Amygdala (tissue), 56 donors: ENCODE data around the gene FCGBP.
"Not testable (repeated sequence)": the region's sequence is repeated elsewhere in the genome, so short reads cannot be mapped to it uniquely, and the experiment has no call there.

Source experiments
- DNase-seq, 56 donors: peaks; one replicate each; lab custom pipeline; 2025; lab: John Stamatoyannopoulos, UW

The FCGBP gene

DNA sequence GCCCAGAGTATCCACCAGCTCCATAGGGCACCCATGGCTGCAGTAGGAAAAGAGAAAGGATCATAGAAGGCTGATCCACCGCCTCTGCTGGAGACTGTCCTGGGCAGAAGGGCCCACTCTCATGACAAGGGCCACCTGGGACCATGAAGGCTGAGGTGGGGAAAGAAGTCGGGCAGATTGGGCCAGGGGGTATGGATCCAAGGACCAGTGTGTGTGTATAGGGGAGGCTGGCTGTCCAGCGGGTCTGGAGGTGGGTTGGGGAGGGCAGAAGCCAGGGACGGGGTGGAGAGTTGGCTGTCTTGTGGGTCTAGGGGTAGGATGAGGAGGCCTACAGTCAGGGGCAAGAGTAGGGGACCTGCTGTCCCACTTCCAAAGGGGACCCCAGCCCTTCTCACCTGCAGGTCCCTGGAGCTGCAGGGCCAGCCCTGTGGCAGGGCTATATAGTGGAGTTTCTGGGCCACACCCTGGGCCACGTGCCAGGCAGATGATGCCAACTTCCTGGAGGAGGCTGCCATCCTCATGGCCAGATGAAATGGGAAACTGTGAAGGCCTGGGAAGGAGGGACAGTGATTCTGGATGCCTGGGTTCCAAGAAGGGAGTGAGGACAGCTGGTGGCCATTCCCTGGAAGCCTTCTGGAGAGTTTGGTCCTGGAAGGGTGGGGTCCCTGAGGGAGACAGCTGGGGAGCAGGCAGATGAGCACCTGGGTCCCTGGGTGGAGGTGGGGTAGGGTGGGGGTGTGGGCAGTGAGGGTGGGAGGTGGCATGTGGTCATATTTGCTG, at the start of gene FCGBP:
Gene FCGBP (minus strand): TSS at position 51 of the 780 bp plus-strand sequence.
- no peak for DNase-seq

DNA sequence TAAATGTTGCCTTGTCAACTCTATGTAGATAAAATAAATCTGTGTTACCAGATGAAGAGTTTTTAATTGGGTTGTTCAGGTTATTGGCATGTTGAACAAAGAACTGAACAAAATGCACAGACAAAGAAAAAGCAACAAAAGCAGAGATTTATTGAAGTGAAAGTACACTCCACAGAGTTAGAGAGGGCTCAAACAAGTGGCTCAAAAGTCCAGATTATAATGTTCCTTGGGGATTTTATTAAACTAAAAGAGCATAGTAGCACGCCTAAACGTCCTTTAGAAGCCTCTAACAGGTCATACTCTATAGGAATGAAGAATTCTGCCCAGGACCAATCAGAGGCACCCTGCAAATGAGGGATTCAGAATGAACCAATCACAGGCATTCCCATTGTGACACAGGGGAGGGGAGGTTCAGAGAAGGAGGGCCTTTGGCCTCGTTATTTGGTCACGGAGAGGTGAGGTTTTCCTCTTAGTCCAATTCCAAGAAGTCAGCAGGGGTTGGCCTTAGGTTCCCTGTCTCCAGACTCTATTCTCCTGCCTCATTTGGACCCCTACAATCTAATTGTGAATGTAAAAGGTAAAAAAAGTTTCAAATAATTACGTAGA, 49.4 kb upstream of the FCGBP start:
- DNase-seq, result no peak

DNA sequence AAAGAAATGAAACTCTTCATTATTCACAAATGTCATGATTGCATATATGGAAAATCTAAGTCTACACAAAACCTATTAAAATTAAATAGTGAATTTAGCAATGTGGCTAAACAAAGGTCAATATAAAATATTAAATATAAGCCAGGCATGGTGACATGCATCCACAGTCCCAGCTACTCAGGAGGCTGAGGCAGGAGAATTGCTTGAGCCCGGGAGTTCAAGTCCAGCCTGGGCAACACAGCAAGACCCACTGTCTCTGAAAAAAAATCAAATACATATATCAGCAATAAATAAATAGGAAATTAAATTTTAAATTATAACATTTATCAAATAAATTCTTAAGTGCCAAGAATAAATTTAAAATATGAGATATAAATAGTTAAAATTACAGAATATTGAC, 48.4 kb upstream of the FCGBP start:
- no peak for DNase-seq

DNA sequence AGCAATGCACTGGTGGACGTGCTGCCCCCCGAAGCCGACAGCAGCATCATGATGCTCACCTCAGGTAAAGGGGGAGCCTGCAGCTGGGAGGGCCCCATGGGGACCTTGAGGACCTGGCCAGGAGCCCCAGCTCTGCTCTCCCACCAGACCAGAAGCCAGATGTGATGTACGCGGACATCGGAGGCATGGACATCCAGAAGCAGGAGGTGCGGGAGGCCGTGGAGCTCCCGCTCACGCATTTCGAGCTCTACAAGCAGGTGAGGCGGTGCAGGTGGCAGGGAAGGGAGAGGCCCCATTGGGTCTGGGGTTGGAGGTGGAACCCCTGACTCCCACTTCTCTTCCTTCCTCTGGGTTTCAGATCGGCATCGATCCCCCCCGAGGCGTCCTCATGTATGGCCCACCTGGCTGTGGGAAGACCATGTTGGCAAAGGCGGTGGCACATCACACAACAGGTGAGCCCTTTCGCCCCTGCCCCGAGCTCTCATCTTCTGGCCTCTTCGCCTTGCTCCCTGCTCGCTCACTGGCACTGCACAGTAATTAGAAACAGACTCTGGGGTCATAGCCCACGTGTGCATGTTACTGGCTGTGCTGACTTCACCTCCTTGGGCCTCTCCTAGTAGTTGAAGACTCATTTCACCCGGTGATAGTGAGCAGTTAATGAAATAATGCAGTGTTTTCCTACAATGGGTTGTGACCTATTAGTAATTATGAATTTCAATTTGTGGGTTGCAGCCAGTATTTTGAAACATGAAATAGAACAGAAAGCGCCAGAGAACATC, 40.1 kb upstream of the FCGBP start:
- no peak for DNase-seq

DNA sequence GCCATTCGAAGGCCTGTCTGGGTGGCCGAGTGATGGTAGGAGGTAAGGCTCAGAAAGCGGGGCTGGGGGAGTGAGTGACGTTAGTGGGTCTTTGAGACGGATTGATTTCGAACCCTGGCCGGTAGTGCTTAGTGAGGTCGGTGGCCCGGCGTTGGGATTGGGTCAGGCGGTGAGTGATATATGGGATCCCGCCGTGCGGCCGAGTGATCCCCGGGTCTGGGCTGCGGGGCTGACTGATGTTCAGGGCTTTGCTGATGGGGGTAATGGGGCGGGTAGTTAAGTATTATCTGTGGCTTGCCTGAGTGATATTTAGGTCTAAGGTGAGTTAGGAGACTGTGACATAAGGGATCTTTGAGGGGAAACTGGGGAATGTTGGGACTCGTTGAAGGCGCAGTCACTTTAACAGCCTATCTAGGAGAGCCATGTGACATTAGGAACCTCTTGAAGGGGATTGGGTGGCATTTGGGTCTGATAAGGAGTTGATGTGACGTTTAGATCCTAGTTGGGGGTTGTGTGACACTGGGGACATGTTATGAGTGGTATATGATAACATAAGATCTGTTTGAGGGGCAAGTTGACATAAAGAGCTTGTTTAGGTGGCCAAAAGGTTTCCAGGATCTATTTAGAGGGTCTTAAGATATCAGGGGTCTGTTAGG, 37.1 kb upstream of the FCGBP start:
- DNase-seq, result peak in 1 of 56 donors; percentile 27

DNA sequence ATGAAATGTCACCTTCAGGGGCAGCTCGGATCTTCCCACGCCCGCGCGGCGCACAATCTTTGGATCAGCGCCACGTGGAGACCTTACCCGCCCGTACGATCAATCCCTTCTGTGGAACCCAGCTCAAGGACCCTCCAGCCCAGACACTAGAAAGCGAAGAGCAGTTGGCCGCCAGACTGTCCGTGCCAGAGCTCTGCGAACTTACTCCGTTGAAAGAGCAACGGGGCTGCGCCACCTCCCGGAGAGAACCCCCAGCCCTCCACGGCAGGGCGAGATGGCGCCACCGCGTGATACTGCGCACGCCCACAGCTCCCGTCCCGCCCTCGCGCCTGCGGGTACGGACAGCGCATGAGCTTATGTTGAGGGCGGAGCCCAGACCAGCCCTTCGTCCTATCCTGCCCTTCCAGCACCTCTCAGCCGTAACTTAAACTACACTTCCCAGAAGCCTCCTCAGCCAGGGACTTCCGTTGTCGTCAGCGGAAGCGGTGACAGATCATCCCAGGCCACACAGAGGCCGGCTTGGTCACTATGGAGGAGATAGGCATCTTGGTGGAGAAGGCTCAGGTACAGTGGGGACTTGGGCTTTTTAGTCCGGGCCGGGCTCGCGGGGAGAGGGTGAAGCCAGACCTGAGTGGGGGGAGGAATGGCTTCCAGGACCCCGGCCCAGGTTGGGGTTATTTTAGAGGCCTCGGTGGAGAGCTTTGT, 36.4 kb upstream of the FCGBP start, which contains the start of gene PSMC4:
Gene PSMC4 (plus strand): TSS at position 491 of the 705 bp plus-strand sequence. CDS start 38 bp downstream, at position 529.
- peak; percentile 65 to 99 (median 98) for DNase-seq

DNA sequence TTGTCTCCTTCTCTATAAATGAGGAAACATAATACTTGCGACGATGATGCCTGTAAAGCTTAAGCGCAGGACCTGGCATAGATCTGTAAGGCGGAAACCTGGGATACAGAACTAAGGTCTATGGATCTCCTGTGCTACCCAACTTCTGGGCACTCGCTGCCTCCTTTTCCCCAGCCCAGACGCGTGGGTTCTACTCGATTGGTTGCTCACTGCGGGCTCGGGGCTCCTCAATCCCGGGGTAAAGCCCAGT, 35.9 kb upstream of the FCGBP start:
- peak in 1 of 56 donors; percentile 43 for DNase-seq

DNA sequence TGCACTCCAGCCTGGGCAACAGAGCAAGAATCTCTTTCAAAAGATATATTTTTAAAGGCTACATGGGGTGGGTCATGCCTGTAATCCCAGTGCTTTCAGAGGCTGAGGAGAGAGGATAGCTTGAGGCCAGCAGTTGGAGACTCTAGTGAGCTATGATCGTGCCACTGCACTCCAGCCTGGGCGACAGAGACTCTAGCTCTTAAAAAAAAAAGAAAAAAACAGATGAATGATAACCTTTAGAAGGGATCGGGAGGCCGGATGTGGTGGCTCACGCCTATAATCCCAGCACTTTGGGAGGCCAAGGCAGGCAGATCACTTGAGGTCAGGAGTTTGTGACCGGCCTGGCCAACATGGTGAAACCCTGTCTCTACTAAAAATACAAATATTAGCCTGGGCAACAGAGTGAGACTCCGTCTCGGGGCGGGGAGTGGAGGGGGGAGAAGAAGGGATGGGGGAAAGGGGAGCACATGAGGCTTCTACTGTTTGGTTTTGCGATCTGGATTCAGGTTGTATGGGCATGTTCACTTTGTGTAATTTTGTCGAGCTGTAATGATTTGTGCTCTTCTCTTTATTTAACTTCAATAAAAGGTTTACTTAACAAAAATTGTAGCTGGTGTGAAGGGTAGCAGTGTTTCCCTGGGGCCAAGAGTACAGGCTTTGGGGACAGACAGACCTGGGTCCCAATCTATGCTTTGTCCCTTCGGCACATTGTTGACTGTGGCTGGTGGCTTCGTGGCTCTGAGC, 35.4 kb upstream of the FCGBP start:
- DNase-seq, result no peak

DNA sequence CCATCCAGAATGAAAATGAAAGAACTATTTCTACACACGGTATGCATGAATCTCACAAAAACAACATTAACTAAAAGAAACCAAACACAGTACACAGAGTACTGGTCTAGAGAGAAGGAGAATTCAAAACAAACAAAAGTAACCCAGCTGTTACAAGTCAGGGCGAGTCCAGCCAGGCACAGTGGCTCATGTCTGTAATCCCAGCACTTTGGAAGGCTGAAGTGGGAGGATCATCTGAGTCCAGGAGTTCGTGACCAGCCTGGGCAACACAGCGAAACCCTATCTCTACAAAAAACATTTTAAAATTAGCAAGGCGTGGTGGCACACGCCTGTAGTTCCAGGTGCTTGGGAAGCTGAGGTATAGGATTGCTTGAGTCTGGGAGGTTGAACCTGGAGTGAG, 34.8 kb upstream of the FCGBP start:
- no peak for DNase-seq

DNA sequence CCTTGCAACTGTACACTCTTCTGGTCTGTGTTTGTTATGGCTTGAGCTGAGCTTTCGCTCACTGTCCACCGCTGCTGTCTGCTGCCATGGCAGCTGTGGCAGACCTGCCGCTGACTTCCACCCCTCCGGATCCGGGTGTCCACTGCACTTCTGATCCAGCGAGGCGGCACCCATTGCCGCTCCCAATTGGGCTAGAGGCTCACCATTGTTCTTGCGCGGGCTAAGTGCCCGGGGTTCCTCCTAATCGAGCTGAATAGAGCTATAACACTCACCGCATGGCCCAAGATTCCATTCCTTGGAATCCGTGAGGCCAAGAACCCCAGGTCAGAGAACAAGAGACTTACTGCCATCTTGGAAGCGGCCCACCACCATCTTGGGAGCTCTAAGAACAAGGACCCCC, 34.4 kb upstream of the FCGBP start:
- DNase-seq, result no peak

DNA sequence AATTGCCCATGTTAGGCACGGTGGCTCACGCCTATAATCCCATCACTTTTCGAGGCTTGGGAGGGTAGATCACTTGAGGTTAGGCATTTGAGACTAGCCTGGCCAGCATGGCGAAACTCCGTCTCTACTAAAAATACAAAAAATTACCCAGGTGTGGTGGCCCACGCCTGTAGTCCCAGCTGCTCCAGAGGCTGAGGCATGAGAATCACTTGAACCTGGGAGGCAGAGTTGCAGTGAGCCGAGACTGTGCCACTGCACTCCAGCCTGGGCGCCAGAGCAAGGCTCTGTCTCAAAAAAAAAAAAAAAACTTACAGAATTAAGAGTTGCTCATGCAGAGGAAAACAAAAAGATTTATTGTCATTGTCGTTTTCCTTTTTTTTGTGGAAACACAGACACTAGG, 33.1 kb upstream of the FCGBP start:
- DNase-seq, result no peak

DNA sequence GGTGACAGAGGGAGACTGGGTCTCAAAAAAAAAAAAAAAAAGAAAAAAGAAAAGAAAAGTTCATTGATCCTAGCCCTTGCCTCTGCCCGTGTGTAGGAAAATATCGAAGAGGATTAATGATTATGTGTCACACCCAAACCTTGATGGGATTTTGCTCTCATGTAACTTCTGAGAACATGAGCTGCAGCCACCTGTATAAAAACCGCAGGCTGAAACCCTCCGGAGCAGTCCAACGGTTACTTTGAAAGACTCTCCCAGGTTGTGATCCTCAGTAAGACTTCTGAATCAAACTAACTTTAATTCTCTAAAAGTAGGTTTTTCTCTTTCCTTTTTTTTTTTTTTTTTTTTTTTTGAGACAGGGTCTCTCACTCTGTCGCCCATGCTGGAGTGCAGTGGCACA, 32.2 kb upstream of the FCGBP start:
- no peak for DNase-seq

DNA sequence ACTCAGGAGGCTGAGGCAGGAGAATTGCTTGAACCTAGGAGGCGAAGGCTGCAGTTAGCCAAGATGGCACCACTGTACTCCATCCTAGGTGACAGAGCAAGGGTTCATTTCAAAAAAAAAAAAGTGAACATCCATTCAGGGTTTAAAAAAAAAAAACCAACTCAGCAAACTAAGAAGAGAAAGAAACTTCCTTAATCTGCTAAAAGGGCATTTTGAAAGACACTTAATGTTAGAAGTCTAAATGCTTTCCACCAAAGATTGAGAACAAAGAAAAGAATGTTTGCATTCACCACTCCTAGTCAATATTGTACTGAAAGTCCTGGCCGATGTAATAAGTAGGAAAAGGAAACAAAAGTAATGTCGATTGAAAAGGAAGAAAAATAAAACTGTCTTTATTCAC, 29.5 kb upstream of the FCGBP start:
- no peak for DNase-seq

DNA sequence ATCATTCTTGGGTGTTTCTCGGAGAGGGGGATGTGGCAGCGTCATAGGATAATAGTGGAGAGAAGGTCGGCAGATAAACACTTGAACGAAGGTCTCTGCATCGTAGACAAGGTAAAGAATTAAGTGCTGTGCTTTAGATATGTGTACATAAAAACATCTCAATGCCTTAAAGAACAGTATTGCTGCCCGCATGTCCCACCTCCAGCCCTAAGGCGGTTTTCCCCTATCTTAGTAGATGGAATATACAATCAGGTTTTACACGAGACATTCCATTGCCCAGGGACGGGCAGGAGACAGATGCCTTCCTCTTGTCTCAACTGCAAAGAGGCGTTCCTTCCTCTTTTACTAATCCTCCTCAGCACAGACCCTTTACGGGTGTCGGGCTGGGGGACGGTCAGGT, 25.0 kb upstream of the FCGBP start:
- not testable (repeated sequence) for DNase-seq

DNA sequence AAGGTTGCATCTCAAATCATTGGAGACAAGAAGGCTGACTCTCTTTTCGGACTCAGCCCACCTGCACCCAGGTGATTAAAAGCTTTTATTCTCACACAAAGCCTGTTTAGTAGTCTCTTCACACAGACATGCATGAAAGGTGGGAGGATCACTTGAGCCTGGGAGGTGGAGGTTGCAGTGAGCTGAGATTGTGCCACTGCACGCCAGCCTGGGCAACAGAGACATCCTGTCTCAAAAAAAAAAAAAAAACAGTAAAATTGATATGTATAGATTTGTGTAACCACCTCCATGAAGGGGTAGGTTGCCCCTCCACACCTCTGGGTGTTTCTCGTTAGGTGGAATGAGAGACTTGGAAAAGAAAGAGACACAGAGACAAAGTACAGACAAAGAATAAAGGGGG, 24.5 kb upstream of the FCGBP start:
- not testable (repeated sequence) for DNase-seq

DNA sequence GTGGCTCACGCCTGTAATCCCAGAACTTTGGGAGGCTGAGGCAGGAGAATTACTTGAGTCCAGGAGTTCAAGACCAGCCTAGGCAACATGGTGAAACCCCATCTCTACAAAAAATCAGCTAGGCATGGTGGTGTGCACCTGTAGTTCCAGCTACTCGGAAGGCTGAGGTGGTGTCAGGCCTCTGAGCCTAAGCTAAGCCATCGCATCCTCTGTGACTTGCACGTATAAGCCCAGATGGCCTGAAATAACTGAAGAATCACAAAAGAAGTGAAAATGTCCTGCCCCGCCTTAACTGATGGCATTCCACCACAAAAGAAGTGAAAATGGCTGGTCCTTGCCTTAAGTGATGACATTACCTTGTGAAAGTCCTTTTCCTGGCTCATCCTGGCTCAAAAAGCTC, 23.5 kb upstream of the FCGBP start:
- not testable (repeated sequence) for DNase-seq

DNA sequence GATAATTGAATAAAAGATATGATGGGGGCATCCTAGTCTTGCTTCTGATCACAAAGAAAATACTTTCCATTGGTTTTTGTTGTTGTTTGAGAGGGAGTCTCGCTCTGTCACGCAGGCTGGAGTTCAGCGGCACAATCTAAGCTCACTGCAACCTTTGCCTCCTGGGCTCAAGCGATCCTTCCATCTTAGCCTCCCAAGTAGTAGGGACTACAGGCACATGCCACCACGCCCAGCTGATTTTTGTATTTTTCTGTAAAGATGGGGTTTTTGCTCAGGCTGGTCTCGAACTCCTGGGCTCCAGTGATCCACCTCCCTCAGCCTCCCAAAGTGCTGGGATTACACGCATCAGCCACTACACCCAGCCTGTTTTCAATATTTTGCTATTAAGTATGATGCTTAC, 19.5 kb upstream of the FCGBP start:
- no peak for DNase-seq

DNA sequence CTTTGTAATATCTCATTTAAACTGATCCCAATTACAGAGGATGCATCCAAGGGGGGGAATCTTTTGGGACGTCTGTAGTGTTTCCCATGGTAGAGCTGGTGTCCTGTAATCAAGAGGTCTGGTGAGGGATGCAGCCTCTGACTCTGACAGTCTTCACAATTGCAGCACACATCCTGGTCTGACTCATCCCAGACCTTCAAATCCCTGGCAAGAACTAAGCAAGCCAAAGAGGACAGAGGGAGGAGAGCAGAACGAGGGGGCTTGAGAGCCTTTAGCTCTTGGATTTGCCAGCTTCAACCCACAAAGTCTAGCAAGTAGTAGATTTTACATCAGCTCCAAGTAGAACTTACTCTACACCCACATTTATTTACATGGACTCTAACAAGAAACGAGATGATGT, 17.3 kb upstream of the FCGBP start:
- DNase-seq, result no peak

DNA sequence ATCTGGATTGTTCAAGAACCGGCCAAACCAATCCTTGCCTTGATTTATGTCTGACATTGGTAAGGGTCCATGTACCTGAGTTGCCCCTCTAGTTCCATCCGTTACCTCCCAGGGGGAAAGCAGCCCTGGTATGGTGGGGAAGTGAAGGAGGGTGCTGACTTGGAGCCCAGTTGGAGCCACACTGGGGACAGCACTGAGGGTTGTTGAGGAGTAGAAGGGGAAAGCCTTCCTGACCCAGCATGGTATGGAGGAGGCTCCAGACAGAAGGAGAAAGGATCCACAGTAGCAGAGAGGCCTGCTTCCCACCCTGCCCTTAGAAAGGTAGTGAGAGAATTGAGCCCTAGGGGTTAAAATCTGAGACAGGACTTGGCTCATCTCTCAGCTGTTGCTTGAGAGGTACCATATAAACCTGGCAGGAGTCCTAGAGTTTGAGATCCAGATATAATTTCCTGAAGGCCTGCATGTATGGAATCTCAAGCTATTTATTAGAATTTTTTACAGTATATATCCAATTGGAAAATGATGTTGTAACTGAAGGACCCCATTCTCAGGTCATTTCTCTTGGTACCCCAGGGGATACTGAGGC, 16.7 kb upstream of the FCGBP start:
- no peak for DNase-seq
